Measurements from ENCODE around the gene C11orf21. TPM values are rescaled to one million over a fixed set of nuclear protein-coding genes. Genes with fewer than 3 reads are reported as not detected.

Gene C11orf21
- total RNA-seq, 1 donor from 2014 or later: 1.0 TPM

DNA sequence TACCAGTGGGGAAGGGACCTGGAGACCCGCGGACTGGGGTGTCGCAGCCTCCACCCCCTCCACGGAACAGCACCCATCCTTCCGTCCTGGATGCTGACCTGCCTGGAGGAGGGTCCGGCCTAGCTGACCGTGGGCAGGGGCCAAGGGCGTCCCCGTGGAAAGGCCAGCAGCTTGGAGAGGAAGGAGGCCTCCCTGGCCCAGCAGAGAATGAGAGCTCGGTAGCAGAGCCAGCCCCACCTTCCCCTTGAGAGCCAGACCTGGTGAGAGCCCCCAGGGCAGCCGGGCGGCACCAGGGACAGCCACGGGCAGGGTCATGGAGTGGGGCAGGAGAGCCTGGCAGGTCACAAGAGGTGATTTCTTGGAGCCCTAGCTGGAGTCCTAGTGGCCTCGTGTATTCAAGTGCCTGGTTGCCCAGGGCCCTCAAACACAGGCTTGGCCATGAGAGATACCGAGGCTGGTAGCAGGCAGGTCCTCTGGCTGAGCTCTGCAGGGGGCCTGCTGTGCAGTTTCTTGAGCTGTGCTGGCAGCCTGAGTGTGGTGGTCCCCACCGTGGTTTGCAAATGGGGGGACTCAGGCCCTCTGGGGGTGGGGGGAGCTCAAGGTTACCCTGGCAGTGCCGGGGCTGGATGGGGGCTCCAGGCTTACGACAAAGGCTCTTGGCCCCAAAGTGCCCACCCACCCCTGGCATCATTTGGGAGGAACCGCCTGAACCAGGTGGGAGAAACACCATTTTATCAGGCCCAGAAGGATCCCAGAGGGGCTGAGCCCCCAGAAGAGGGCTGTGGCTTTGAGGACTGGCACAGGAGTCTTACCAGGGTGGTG, 7.7 kb upstream of the C11orf21 start:
- DNase-seq (ENCODE audit: low spot score): no peak

DNA sequence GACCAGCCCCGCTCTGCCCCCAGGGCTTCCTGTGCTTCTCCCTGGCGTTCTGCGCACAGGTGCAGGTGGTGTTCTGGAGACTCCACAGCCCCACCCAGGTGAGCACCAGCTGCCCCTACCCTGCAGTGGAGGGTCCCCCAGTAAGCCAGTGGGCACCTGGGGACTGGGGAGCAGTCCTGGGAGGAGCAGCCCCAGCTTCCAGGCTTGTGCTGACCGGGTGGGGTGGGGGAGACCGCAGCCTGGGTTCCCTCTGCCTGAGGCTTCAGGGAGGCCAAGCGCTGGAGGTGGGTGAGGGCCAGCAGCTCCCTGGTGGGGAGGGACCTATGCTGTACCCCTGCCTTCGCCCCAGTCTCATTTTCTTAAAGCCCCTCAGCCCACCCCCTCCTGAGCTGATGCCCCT, 7.0 kb upstream of the C11orf21 start:
- DNase-seq (ENCODE audit: low spot score): no peak

DNA sequence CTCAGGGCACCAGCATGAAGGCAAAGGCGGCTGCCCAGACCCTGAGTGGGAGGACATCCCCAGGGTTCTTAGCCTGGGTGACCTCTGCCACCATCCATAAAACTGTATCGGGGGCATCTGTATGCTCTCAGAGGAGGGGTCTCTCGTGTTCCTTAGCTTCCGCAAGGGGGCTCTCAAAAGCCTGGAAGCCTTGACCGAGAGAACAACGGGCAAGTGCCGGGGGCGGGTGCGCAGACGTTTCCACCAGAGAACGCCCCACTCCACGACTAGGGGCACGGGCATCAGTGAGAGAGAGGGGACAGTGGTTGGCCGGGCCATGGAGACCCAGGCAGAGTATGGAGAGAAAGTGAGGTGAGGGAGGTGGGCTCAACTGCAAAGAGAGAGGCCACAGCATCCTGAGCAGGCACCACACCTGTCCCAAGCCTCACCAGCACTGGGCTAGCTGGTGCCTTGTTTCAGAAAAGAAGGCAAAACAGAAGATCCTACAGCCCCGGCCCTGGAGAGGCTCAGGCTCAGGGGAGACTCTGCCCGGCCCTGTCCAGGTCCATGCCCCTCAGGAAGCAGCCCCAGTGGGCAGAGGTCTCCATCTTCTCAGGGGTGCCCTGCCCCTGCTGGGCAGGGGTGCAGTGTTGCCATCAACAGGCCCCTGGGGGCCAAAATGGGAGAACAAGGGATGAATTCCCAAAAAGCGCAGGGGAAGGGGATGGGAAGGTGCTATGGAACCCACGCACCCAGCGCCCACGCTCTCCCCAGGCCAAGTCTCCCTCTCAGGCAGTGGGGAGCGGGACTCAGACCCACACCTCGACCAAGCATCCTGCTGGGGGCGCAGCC, 6.0 kb upstream of the C11orf21 start:
- DNase-seq (ENCODE audit: low spot score): peak; percentile 82

DNA sequence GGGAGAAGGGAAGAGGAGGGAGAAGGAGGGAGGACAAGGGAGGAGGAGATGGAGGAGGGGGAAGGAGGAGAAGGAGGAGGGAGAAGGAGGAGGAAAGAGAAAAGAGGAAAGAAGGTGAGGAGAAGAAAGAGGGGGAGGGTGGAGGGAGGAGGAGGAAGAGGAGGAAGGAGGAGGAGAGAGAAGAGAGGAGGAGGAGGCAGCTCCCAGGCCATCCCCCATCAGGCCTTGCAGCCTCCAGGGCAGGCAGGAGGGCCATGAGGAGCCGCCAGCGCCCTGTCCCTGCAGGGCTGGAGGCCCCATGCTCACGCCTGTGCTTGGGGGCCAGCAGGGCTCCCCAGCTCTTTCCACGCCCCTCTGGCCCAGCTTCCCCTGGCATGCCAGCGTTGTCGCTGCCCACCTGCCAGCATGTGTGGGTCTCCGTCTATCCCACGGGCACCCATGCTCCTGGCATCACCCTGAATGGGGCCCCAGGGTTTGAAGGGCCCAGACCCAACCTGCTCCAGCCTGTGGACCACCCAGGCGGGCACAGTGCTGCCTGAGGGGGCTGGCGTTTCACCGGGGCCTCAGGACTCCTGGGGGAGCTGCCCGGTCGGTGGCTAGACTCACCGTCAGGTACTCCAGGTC, 5.3 kb upstream of the C11orf21 start:
- peak; percentile 75 for DNase-seq (ENCODE audit: low spot score)

DNA sequence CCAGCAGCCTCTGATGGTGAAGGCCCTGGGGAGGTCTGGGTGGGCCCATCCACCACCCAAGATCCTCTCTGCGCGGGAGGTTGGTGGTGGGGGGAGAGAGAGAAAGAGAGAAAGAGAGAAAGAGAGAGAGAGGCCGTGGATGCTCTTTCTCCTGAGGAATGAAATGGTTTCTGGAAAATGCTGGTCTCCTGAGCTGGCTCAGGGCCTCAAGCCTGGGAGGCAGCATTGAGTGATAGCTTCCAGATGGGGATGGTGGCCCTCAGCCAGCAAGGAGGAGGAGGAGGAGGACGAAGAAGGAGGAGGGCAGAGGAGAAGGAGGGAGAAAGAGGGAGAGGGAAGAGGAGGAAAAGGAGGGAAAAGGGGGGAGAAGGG, 4.7 kb upstream of the C11orf21 start:
- DNase-seq (ENCODE audit: low spot score): peak; percentile 88

DNA sequence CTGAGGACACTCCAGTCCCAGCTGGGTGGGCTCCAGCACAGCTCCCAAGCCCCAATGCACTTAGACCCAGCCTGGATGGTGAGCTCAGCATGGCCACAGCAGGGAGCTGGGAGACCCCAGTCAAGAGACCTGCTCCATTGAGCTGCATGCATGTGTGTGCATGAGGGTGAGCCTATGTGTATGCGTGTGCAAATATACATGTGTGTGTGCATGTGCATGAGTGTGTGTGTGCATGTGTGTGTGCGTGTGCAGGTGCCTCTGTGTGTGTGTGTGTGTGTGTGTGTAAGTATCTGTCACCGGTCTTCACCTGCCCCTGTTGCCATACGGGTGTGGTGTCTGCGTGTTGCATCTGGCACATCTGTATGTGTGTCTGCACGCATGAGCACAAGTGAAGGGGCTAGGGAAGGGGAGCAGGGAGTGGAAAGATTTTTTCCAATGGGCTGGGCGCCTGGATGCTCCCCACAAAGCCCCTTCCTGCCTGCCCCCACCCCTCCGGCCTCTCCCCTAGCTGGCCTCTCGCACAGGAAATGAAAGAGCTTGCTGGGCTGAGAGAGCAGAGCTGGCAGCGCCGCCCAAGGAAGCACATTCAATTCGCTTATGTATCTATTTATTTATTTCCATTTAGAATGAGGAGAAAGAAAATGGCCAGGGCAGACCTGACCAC, 4.2 kb upstream of the C11orf21 start:
- DNase-seq (ENCODE audit: low spot score): peak; percentile 86

DNA sequence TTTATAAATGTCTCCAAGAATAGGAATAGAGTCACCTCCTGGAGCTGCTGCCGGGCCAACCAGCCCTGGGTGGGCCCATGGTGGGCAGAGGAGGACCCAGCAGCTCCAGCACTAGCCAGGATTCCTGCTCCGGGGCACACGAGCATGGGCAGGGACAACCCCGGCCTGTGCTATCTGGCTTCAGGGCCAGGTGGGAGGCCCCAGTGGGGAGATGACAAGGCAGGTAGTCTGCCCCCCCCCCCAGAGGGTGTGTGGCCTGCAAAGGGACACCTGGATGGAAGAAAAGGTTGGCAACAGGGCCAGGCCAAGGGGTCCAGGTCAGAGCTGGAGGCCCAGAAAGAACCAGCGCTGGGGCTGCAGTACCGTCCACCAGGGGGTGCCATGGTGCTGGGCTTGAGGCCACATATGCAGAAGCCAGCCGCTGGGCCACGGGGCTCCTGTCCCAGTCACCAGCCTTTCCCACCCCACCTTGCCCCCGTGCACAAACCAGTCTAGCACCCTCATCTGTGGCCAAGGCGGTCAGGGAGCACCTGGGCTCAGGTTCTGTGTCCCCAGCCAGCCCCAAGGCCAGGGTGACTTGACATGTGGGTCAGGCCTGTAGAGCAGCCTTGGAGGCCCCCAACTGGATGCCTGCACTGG, 3.5 kb upstream of the C11orf21 start:
- peak; percentile 94 for DNase-seq (ENCODE audit: low spot score)

DNA sequence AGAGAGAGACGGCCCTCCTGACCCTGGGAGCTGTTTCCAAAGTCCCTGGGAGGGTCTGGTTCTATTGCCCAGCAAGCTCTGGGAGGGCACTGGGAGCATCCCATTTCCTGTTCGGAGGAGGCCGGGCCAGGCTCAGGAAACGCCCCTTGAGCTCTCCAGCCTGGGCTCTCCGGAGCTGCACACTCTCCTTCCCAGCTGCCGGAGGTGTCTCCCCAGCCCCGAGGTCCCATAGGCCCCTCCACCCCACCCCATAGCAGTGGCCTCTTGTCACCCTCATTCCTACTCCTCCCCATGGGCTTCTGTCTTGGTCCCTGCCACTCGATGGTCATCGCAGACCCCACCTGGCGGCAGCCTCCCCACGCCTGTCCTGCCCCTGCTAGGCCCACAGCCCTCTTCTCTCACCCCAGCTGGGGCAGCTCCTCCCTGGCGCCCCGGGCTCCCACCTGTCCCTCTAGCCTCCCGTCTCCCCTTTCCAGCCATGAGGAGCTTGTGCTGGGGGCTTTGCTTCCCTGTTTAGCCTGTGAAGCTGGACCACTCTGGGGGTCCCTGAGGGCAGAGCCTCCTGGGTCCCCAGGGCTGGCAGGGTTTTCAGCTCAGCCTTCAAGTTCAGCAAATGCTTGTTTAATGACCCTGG, 2.9 kb upstream of the C11orf21 start:
- peak; percentile 72 for DNase-seq (ENCODE audit: low spot score)

DNA sequence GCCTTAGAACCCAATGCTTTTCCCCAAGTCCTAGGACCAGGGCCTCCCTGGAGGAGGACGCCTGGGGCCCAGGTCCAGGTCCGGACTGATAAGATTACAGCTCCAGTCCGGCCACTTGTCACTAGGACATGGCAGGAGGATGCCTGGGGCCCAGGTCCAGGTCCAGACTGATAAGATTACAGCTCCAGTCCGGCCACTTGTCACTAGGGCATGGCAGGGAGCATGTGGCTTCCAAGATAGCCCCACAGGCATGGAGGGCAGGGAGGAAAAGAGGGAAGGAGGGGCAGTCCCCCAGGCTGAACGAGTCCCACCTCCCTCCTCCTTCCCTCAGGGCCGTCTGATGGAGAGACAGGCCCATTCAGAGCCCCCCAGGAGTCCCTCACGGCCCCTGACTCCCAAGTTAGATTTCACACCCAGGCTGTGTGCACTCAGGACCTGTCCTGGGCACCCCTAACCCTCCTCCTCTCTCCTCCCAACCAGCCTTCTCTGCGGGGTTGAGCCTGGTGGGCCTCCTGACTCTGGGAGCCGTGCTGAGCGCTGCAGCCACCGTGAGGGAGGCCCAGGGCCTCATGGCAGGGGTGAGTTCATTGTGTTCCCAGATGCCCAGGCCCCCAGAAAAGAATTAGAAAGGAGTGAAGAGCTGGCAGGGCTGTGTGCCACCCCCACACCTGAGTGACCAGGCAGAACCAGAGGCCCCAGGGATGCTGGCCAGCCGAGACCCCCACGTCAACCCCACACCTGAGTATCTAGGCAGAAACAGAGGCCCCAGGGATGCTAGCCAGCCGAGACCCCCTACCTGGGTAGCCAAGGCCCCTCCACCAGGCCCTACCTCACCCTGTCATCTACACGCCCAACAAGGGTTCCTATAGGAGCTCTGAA, 2.1 kb upstream of the C11orf21 start:
- peak; percentile 84 for DNase-seq (ENCODE audit: low spot score)

DNA sequence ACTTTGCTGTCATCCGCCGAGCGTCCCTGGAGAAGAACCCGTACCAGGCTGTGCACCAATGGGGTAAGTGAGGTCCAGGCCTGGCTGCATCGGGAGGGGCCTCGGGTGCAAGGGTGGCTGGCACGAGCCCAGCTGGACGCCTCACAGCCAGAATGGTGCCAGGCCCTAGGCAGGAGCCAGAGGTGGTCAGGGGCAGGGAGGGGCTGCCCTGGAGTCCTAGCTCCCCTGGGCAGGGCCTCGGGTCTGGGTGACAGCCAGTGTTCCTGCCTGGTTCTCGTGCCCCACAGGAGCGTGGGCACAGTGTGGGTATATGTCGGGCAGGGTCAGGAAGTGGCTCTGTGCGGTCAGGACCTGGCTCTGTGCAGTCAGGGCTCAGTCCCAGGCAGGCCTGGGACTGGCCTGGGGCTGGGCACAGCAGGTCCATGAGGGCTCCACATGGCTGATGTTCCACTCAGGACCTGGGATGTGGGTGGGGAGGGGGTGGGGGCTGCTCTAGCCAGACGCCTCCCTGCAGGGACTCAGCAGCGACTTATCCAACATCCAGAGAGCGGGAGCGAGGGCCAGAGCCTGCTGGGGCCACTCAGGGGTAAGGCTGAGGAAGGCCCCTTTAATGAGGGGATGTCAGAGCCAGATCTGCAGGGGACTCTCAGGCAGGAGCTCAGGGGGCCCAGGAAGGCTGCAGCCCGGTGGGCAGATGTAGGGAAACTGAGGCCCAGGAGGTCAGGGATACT, 1.3 kb upstream of the C11orf21 start:
- DNase-seq (ENCODE audit: low spot score): peak; percentile 88

DNA sequence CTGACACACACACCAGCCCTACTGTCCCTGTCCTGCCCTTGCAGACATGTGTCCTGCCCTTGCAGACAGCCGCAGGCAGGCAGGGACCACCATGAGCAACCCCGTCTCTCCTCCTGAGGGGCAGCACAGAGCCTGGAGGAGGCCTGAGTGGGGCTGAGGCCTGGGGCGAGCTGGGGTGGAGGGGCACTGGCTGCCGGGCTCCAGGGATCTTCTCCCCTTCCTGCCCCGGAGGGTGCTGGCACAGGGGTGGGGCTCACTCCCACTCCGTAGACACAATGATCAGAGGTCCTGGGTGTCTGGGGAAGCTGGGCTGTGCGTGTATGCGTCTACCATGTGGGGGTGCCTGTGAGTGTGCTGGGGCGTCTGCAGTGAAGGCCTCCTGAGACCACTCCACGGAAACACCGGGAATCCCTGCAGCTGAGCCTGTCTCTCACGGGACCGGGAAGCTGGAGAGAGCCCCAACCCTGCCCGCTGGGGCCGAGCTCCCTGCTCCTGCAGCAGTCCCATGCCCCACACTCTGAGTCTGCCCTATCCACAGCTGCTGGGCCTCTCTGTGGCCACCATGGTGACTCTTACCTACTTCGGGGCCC, 683 bp upstream of the C11orf21 start:
- DNase-seq (ENCODE audit: low spot score): peak; percentile 84

DNA sequence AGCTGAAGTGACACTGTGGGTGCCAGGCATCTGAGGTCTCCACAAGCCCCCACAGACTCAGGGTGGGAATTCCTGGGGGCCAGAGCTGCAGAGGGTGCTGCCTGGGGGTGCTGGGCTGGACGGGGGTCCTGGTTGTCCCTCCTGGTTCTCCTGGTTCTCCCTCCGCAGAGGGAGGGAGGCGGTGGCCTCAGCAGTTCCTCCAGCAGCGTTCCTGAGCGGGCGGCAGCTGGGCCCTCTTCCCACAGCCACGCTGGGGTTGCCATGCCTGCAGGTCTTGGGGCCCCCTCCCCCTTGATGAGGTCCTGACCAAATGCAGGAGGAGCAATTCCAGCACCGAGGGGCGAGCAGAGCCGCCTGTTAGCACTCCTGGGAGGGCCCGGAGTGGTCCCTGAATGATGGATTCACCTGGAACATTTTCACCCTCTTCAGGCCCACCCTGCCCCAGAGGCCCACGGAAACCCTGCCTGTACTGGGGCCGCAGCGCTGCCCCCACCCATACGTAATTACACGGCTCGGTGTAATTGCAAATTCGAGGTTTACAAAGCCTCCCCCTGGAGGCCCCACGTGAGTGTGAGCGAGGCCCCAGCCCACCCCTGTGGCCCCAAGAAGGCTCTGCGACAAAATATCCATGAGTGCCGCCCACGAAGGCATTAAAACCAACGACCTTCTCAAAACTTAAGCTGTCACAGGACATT, 635 bp downstream of the C11orf21 start:
- DNase-seq (ENCODE audit: low spot score): peak; percentile 87

DNA sequence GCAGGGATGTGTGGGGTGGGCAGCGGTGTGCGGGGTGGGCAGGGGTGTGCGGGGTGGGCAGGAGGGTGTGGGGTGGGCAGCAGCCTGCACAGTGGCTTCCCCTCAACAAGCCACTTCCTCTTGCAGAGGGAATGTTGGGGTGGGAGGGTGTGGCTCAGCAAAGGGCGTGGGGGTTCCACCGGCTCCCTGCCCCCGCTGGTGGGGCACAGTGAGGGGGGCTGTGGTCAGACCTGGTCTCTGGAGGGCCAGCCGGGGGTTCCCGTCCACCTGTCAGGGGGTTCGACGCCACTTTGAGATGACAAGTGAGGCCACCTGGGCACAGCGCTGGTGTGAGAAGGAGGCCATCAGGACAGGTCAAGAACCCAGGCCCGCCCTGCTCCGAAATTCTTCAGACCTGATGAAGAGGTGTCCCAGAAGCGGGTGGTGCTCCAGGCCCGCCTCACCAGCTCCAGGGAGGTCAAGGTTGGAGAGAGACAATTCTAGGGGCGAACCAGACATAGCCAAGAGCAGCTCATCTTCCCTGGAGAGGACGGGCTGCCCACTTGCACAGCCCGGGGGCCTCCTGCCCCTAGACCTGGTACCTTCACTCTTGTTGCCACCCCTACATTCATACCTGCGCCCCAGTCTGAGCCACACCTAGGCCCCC, 1.3 kb downstream of the C11orf21 start:
- peak; percentile 87 for DNase-seq (ENCODE audit: low spot score)

DNA sequence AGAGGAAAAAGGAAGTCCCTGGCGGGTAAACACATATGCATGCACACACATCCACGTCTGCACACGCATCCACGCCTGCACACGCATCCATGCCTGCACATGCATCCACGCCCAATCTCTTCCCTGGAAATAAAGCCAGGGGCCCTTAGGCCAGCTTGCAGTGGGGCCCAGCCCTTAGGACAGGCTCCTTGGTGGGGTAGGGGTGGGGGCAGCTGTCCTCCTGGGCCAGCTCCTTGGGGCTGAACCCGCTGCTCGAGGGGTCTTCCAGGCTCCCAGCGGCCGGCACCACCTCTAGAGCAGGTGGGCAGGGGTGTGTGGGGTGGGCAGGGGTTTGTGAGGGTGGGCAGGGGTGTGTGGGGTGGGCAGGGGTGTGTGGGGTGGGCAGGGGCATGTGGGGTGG, 1.9 kb downstream of the C11orf21 start:
- no peak for DNase-seq (ENCODE audit: low spot score)

DNA sequence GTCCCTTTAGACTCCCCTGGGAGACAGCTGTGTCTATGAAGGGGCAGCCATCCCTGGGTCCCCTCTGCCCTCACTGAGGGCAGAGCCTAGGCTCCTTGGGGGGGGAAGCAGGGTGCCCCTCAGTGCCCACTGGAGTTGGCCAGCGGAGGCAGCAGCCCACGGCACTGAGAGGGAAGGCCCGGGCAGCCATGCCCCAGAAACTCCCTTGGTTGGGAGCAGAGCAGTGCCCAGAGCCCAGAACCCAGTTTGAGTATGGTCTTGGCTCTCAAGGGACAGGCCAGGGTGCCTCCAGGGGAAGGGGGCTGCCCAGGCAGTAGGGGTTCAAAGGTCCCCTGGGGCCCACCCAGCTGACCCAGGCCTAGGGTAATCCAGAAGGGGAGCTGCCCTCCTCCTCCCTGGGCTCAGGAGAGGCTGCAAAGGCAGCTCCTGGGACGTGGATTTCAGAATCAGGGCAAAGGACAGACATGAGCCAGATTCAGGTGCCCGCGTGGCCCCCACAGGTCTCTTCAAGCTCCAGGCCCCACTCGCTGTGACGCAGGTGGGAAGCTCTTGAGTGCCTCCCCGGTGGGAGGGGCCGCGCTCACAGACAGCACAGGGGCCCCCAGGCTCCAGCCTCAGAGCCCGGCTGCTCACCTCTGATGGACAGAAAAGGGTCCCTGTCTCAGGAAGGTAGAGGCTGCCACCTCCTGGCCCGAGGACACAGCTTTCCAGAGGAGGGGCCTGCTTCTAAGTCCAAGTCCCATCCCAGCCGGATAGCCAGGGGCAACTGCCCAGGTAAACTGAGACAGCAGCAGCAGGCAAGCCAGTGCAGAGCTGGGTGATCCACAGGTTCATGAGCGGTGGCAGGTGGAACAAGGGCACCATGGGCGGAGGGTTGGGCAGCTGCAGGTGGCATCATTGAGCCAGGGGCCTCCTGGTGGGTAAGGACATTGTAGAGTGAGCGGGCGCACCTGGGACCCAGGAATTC, 2.6 kb downstream of the C11orf21 start:
- DNase-seq (ENCODE audit: low spot score): peak; percentile 85

Data from mesenteric fat pad (tissue), 1 donor.